ENCODE data around the gene PITPNM2.

Gene PITPNM2

GRCh38 chr12:123150744-123151456, at the start of gene PITPNM2:
Gene PITPNM2, minus strand, starts transcription at chr12:123151090. Its CDS starts 116,500 bp downstream, at chr12:123034590.
- Histone ChIP-seq H3K4me2 (ENCODE audit: low read length) (peak within 1 kb of the TSS; percentile 73), H4K20me1 (ENCODE audit: control insufficient read depth, insufficient read depth, low read depth, low read length) (peaks cover 9% of the 10 kb centered on the region; the same call in 1 of the 2 replicates), H3F3A (ENCODE audit: control insufficient read depth, insufficient read depth) (peaks cover 19% of the 10 kb centered on the region), H3K36me3 (ENCODE audit: control insufficient read depth, low read length) (peaks cover 15% of the 10 kb centered on the region), H3K9me2 (replicated peaks; ENCODE audit: control insufficient read depth, low read length) (no peaks in the 10 kb centered on the region), H3K27me3 (ENCODE audit: control insufficient read depth, low read length) (peaks cover 34% of the 10 kb centered on the region), H3K4me3 (ENCODE audit: low read length) (peak within 1 kb of the TSS; percentile 71), H3K79me2 (ENCODE audit: control insufficient read depth, low read length) (no peaks in the 10 kb centered on the region), H3K4me1 (ENCODE audit: control insufficient read depth, low read length) (peaks cover 7% of the 10 kb centered on the region; the same call in 1 of the 2 replicates), H3K27ac (ENCODE audit: low read depth, low read length) (no peak within 1 kb of the TSS), H3K9me3 (ENCODE audit: control insufficient read depth, insufficient read depth, low read length) (no peaks in the 10 kb centered on the region)
- TF ChIP-seq CTCF (IDR thresholded peaks at IDR 0.05; ENCODE audit: low read depth, low read length, poor library complexity, severe bottlenecking), result no peak
- TF ChIP-seq EZH2phosphoT487 (IDR thresholded peaks at IDR 0.05; ENCODE audit: borderline replicate concordance, low read length), result peak; percentile 76; the same call in 1 of the 2 replicates

DNA sequence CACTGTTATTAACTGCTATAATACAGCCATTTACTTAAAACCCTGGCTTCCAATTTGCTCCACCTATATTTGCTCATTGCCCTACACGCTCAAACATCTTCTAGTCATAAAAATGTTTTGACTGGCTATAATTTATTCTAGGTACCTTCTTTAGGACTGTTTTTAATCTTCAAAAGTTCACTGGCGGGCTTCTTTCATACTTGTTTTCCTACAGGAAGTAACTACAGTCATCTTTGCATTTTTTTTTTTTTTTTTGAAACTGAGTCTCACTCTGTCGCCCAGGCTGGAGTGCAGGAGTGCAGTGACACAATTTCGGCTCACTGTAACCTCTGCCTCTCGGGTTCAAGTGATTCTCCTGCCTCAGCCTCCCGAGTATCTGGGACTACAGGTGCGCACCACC, 49.5 kb upstream of the PITPNM2 start:
- Histone ChIP-seq H3F3A (ENCODE audit: control insufficient read depth, insufficient read depth) (0 out of 2 replicates have a peak, but pooled peaks cover 4% of the 10 kb centered on the region), H3K27ac (ENCODE audit: low read depth, low read length) (no peak overlapping the region), H3K36me3 (ENCODE audit: control insufficient read depth, low read length) (peaks cover 73% of the 10 kb centered on the region), H4K20me1 (ENCODE audit: control insufficient read depth, insufficient read depth, low read depth, low read length) (no peaks in the 10 kb centered on the region), H3K79me2 (ENCODE audit: control insufficient read depth, low read length) (no peaks in the 10 kb centered on the region), H3K4me3 (ENCODE audit: low read length) (no peak overlapping the region), H3K9me2 (replicated peaks; ENCODE audit: control insufficient read depth, low read length) (no peaks in the 10 kb centered on the region), H3K4me1 (ENCODE audit: control insufficient read depth, low read length) (no peaks in the 10 kb centered on the region), H3K4me2 (ENCODE audit: low read length) (no peak overlapping the region), H3K9me3 (ENCODE audit: control insufficient read depth, insufficient read depth, low read length) (no peaks in the 10 kb centered on the region), H3K27me3 (ENCODE audit: control insufficient read depth, low read length) (no peaks in the 10 kb centered on the region)
- TF ChIP-seq CTCF (IDR thresholded peaks at IDR 0.05; ENCODE audit: low read depth, low read length, poor library complexity, severe bottlenecking) (no peak), EZH2phosphoT487 (IDR thresholded peaks at IDR 0.05; ENCODE audit: borderline replicate concordance, low read length) (no peak)

DNA sequence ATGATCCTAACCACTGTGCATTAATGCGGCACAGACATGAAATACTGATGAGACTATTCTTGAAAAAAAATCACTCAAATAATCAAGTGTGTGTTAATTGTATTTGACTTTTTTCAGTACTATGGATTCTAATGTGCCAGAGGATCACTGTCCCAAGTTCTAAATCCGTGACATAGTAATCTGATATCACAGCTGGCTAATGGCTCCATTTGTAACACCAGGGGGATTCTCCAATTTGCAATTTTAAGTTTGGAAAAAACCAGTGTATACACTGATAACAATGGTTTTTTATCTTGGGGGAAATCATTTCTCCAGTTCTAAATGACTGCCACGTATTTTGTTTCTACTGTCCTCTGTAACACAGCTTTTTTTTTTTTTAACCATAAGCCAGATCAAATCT, 49.0 kb upstream of the PITPNM2 start:
- H3F3A ChIP-seq (ENCODE audit: control insufficient read depth, insufficient read depth), result 0 out of 2 replicates have a peak, but pooled peaks cover 4% of the 10 kb centered on the region
- no peak overlapping the region for H3K27ac ChIP-seq (ENCODE audit: low read depth, low read length)
- no peak for TF ChIP-seq EZH2phosphoT487 (IDR thresholded peaks at IDR 0.05; ENCODE audit: borderline replicate concordance, low read length)
- no peak for TF ChIP-seq CTCF (IDR thresholded peaks at IDR 0.05; ENCODE audit: low read depth, low read length, poor library complexity, severe bottlenecking)
- no peak overlapping the region for H3K4me2 ChIP-seq (ENCODE audit: low read length)
- no peaks in the 10 kb centered on the region for H3K27me3 ChIP-seq (ENCODE audit: control insufficient read depth, low read length)
- no peak overlapping the region for H3K4me3 ChIP-seq (ENCODE audit: low read length)
- no peaks in the 10 kb centered on the region for H3K9me2 ChIP-seq (replicated peaks; ENCODE audit: control insufficient read depth, low read length)
- no peaks in the 10 kb centered on the region for H3K4me1 ChIP-seq (ENCODE audit: control insufficient read depth, low read length)
- H3K9me3 ChIP-seq (ENCODE audit: control insufficient read depth, insufficient read depth, low read length), result no peaks in the 10 kb centered on the region
- no peaks in the 10 kb centered on the region for H4K20me1 ChIP-seq (ENCODE audit: control insufficient read depth, insufficient read depth, low read depth, low read length)
- no peaks in the 10 kb centered on the region for H3K79me2 ChIP-seq (ENCODE audit: control insufficient read depth, low read length)
- peaks cover 73% of the 10 kb centered on the region for H3K36me3 ChIP-seq (ENCODE audit: control insufficient read depth, low read length)

All from DOHH2 (cell line).